Hypothalamus (tissue), 51 donors: ENCODE measurements around the gene PHGDH.
A peak's percentile ranks its signal among the peaks of the same experiment; 100 is the strongest.

Experiments used
- DNase-seq, 51 donors: peaks; one replicate each; lab custom pipeline; 2025; lab: John Stamatoyannopoulos, UW

Gene PHGDH

GRCh38 chr1:119752592-119752991 lies 40.9 kb downstream of the PHGDH start:
- no peak for DNase-seq

DNA sequence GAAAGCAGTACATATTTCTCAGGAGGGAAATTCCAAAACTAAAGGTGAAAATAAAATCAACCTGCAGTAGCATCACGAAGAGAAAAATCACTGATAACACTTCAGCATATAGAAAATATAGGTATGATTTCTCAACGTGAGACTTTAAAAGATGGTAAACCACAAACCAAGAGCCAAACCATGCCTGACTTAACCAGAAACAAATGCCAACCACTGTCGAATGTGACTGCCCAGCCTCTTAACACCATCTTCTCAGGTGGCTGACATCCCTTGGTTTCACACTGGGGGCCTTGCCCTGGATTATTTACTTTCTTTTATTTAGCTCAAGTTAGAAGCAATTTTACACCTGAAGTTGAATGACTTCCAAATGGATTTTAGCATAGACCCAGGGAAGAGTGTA lies 46.9 kb downstream of the PHGDH start:
- no peak for DNase-seq

- no peak for DNase-seq
Observed at GRCh38 chr1:119762409-119762808, 50.7 kb downstream of the PHGDH start.

GRCh38 chr1:119762953-119763352 lies 51.2 kb downstream of the PHGDH start:
- no peak for DNase-seq

DNA sequence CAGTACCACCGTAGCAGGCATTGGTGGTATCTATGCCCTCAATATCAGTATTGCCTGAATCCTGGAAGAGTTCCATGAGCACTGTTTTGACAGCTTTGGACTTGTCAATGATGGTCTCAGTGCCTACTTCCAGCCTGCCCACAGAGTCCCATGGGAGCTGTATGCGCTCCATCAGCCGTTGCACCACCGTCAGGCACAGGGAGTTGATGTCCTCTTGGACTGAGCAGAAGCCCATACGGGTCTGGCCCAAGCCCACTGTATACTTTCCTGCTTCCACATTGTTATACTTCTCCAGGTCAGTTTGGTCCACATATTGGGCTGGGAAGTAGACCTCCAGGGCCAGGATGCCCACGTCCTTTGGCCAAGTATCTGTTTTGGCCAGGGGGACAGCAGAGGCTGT lies 52.5 kb downstream of the PHGDH start:
- DNase-seq, result no peak

GRCh38 chr1:119766374-119766794 lies 54.6 kb downstream of the PHGDH start:
- DNase-seq, result peak in 18 of 51 donors; percentile 5 to 55 (median 26)

DNA sequence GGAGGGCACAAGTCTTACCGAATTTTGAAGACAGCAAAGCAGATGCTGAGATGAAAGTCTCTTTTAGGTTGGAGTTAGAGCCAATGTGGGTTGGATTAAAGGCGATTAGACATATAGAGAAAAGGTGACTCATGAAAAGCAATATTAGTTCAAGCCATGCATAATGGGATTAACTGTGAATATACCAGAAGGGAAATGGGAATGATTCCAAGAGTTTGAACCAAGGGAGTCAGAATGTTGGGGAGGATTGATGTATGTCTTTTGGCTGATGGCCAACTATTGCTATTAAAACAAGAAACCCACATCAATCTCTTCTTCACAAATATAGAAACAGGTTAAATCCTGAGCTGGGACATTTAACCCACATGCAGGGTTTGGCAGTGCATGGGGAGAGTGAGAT lies 55.8 kb downstream of the PHGDH start:
- no peak for DNase-seq

DNA sequence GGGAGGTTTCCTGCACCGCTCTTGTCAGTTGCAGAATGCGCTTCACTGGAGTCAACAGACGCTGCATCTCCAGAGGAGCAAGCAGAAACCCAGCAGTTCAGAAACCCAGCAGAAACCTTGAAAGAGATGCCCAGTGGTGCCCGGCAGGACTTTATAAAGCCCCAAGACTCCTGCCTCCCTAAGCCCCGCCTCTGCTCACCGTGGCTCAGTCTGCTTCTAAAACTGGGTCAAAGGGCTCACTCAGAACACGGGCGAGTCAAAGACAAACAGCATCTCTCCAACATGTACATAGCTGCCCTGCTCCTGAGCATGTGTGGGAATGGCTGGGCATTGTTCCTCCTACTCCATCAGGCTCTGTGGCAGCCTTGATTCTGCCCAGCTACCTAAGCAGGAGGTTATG lies 57.0 kb downstream of the PHGDH start, which contains the start of gene HMGCS2:
HMGCS2 (minus strand) TSS at position 128 of the 400 bp plus-strand sequence; CDS start at position 67, 61 bp downstream.
- no peak for DNase-seq

DNA sequence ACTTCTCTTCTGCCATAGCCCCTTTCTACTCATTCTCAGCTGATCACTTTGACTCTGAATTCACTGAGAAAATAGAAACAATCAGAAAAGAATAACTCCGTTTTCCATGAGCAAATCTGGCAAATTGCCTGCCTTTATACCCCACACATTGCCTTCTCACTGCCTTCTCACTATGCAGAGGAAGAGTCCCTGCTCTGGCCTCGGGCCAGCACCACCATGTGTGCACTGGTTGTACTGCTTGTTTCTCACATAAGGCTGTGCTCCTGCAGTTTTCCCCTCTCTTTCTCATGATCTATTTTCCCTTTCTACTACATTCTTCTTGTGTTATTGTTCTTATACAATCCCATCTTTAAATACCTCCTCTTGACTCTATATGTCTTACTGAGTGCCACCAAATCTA lies 59.3 kb downstream of the PHGDH start:
- peak in 3 of 51 donors; percentile 2 to 9 (median 7) for DNase-seq

GRCh38 chr1:119771770-119772169 lies 60.0 kb downstream of the PHGDH start:
- DNase-seq, result no peak

- DNase-seq, result no peak
Observed at GRCh38 chr1:119772298-119772697, 60.6 kb downstream of the PHGDH start.

GRCh38 chr1:119773711-119774241 lies 62.0 kb downstream of the PHGDH start:
- no peak for DNase-seq

GRCh38 chr1:119774746-119775490 lies 63.2 kb downstream of the PHGDH start:
- DNase-seq, result no peak

DNA sequence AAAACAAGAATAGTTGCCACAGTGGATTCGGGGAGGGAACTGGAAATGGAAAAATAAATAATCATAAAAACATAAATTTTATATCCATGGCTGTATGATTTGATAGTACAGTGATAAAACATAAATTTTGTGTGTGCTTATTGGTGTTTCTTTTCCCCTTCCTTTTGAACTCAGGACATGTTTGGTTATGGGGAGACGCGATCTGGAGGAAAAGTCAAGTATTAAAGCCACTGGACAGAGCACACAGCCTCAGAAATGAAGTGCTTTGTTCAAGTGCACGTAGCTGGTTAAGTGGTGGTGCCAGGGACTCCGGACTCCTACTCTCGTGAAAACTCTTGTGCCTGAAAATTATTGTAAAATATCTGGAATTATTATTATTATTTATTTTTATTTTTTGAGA lies 66.6 kb downstream of the PHGDH start:
- DNase-seq, result no peak

- DNase-seq, result no peak
Observed at GRCh38 chr1:119778886-119779560, 67.3 kb downstream of the PHGDH start.

DNA sequence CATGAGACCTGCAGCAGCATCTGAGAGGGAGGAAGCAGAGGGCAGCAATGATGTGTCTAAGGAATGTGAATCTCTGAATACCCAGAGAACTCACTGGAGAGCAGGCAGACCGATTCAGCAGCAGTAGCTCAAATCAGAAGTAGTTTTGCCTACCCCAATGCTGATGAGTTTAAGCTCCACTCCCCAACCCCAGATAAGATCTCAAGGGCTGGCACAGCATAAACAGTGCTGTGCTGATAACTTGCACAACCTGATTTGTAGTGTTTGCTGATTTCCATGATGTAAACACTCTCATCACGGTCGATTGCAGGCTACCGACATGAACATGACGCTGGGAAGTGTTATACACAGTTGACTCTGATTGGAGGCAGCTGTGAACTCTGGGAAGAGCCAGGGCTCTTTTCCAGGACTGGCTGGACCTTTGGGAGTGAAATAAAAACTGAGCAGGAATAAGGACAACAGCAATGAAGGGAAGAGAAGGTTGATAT lies 68.2 kb downstream of the PHGDH start:
- DNase-seq, result no peak

DNA sequence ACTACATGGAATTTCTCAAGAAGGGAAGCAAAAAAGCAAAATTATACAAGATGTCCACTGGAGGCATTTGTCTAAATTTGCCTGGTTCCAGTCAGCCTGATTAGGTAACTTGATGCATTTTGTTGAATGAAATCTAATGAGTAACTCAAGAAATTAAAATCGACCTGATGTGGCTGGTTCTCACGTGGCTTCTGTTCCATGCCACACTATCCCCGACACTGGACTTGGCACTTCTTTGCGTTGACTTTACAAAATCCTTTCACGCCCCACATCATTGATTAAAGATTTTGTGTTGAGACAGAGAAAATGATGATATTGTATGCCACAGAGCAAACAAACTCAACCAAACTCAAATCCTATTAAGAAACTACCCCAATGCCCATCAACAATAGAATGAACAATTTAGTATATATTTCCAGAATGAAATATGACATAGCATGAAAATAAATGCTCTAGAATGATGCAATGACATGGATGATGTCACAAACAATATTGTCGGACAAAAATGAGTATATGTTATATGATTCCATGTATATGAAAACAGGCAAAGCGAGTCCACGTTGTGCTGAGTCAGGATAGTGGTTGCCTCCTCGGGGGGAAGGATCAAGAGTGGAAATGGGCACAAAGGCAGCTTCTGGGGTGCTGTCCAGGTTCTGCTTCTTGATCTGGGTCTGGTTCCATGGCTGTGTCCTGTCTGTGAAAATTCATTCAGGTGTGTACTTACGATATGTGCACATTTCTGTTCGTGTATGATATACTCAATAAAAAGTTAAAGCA lies 69.9 kb downstream of the PHGDH start:
- no peak for DNase-seq

DNA sequence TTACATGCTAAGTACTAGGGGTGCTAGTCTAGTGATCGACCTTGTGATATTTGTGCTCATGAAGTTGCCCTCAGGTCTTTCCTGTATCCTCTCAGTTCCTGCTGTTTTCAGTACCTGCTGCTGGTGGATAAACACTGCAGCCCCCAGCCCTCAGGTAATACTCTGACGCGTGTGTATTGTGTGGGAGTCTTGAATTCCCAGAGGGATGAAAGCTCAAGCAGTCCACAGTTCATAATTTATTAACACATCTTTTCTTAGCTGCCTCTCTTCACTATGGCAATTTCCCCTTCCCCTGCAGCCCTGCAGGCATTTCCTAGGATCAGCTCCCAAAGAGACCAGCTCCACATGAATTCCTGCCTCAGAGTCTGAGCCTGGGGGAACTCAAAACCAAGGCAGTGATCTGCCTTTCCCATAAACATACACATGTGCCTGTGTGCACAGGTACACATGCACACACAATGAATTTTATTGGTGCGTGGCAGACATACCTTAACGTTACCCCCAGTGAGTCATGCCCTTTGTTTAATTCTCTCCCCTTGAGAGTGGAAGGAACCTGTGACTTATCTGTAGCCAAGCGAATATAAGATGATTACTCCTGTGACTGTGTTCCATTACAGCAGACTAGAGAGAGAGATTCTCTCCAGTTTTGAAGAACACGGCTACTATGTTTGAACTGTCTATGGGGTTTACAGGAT lies 71.0 kb downstream of the PHGDH start:
- no peak for DNase-seq

GRCh38 chr1:119783354-119784185 lies 71.8 kb downstream of the PHGDH start:
- DNase-seq, result no peak
